GM19238 (cell line): ENCODE results near the gene RCL1.
A peak's percentile ranks its signal among the peaks of the same experiment; 100 is the strongest.
"Not testable (repeated sequence)": the region's sequence is repeated elsewhere in the genome, so short reads cannot be mapped to it uniquely, and the experiment has no call there.

Experiments used
- DNase-seq: peaks from one replicate; pipeline ENCODE4 v3.0.0; 2011; ENCODE audit warnings: low spot score; ENCODE audit not compliant: insufficient read length

The RCL1 gene, protein sequence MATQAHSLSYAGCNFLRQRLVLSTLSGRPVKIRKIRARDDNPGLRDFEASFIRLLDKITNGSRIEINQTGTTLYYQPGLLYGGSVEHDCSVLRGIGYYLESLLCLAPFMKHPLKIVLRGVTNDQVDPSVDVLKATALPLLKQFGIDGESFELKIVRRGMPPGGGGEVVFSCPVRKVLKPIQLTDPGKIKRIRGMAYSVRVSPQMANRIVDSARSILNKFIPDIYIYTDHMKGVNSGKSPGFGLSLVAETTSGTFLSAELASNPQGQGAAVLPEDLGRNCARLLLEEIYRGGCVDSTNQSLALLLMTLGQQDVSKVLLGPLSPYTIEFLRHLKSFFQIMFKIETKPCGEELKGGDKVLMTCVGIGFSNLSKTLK

DNA sequence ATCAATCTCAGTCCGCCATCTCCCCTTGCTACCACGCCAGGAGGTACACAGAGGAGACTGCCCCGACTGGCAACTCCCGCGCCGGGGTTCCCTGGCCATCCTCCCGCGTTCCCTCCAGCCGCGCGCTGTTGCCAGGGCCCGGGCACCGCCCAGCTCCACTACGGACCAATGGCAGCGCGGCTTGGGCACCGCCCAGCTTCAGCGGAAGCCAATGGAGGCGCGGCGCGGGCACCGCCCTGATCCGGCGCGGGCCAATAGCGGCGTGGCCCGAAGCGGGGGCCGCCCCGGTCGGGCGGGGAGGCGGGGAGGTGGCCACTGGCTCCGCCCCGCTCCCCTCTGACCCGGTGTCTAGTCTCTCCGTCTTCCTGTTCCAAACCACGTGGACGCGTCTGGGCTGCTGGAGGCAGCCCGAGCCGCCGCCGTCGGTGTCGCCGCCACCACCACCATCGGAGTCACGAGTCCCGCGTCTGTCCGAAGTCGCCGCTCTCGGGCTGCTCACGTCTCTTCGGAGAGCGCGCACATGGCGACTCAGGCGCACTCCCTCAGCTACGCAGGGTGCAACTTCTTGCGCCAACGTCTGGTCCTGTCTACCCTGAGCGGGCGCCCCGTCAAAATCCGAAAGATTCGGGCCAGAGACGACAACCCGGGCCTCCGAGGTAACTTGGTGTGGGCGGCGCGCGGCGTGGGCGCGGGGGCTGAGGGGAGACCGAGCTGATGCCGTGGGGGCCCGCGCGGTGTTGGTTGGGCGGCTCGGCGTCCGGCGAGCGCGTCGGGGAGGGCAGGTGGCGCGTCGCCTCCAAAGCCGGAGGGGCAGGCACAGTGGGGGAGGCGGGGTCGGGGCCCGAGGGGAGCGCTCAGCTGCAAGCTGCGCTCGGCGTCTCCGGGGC is at the start of gene RCL1:
RCL1 (plus strand) TSS at position 373 of the 887 bp plus-strand sequence; CDS start at position 521, 148 bp downstream.
- DNase-seq, result peak; percentile 94

GRCh38 chr9:4743131-4743875 is 49.4 kb upstream of the RCL1 start:
- DNase-seq, result no peak

DNA sequence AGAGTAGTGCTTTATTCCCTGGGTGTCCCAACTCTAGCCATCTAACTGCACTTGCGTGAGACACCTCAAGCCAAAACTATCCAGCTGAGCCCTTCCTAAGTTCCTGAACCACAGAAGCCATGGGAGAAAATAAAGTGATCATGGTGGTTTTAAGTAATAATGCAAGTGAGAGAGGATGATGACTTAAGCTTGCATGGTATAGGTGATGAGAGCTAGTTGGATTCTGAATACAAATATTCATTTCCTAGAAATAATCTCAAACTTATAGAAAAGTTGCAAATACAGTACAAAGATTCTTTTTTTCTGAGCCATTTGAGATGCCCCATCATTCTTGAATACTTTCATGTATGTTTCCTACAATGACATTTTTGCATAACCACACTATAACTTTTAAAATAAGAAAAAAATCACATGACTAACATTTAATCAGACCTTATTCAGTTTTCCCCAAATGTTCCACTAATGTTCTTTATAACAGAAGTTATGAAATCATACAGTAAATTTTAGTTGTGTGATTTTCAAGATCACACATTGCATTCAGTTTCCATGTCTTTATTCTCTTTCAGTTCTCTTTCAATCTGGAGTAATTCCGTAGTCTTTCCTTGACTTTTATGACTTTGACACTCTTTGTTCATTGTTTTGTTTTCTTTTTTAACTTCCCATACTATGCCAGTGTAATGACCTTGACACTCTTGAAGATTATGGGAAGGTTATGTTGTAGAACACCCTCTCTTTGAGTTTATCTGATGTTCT is 46.3 kb upstream of the RCL1 start:
- DNase-seq, result no peak

GRCh38 chr9:4748612-4749011 is 44.1 kb upstream of the RCL1 start:
- no peak for DNase-seq

- DNase-seq, result no peak
These were observed 42.6 kb upstream of the RCL1 start for GRCh38 chr9:4750023-4750673.

DNA sequence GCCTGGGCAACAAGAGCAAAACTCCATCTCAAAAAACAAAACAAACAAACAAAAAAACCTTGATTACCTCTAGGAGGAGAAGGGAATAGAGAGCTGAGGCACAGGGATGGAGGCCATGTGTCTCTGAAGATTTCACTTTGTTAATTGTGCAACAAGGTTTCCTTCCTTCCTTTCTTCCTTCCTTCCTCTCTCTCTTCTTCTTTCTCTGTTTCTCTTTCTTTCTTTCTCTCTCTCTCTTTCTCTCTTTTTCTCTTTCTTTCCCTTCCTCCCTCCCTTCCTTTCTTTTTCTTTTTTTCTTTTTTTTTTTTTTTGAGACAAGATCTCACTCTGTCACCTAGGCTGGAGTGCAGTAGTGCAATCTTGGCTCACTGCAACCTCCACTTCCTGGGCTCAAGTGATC is 38.2 kb upstream of the RCL1 start:
- not testable (repeated sequence) for DNase-seq

DNA sequence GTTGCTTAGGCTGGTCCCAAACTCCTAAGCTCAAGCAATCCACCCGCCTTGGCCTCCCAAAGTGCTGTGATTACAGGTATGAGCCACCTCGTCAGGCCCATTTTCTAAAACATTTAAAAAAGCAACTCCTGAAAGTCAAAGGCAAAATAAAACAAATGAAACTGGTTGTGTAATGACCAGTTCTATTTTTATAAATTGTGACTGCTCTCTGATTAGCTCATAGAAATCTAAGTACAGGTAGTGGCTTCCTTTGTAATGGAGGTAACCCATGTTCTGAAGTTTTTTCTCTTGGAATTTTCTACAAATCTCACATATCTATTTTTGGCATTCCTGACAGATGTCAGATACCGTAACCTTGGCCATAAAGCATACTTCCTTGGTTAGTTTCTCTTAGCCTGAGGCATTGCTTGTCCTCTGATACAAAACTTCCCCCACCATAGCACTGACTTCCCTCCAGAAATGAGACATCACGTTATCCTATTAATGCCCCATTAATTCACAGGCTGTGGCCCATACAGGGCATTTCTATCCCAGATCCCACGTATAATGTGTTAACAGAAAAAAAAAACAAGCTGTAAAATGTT is 37.6 kb upstream of the RCL1 start:
- no peak for DNase-seq

DNA sequence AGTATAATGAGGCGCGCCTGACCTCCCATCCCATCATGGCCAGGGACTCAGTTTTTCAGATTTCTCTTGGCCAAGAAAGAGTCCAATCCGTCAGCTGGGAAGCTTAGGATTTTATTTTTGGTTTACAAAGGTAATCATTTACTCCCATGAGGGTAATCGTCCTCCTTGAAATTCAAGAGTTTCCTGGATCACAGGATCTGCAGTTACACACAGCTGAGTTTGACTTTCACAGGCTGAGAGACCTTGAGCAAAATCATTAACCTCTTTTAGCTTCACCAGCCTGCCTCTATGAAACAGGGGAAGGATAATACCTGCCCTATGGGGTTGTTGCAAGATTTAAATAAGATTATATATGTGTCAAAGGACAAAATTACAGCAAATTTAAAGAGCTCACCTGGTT is 36.3 kb upstream of the RCL1 start:
- DNase-seq, result no peak

DNA sequence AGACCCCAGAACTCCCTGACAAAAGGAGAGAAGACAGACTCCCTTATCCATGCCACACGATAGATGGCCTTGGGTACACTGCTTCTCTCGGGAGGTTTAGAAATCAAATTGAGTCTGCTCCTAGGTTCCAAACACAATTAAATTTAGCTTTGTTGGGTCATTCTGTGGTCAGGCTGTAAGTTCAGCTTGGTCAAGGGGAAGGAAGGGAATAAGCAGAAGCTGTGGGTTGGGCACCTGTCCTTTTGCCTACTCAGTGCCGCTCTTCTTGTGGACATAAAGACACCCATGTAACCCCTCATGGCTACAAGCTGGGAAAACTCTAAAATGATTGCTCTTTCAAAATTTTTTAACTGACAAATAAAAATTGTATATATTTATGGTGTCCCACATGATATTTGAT is 32.6 kb upstream of the RCL1 start:
- DNase-seq, result no peak

- DNase-seq, result peak; percentile 19
These were observed 30.4 kb upstream of the RCL1 start for GRCh38 chr9:4762108-4762885.

- DNase-seq, result peak; percentile 10
These were observed 29.7 kb upstream of the RCL1 start for GRCh38 chr9:4762886-4763541.

- DNase-seq, result no peak
These were observed 28.7 kb upstream of the RCL1 start for GRCh38 chr9:4764033-4764432.

- no peak for DNase-seq
These were observed 24.1 kb upstream of the RCL1 start for GRCh38 chr9:4768681-4769080.

- no peak for DNase-seq
These were observed 23.2 kb upstream of the RCL1 start for GRCh38 chr9:4769321-4770080.

- DNase-seq, result no peak
These were observed 21.0 kb upstream of the RCL1 start for GRCh38 chr9:4771788-4772187.

DNA sequence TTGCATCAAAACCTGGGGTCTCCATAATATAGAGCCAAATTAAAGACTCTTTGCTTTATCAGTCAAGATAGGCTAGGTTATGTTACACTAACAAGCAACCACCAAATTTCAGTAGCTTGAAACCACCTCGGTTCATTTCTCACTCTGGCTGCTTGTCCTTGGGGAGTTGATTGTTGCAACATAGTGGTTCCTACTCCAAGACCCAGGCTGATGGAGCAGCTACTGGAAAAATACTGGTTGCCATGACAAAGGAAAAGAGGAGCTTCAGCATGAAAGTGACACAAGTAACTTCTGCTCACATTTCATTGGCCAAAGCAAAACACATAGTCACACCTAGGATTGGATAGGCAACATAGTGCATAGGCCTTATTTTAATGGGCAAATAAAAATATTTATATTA is 18.5 kb upstream of the RCL1 start:
- no peak for DNase-seq

DNA sequence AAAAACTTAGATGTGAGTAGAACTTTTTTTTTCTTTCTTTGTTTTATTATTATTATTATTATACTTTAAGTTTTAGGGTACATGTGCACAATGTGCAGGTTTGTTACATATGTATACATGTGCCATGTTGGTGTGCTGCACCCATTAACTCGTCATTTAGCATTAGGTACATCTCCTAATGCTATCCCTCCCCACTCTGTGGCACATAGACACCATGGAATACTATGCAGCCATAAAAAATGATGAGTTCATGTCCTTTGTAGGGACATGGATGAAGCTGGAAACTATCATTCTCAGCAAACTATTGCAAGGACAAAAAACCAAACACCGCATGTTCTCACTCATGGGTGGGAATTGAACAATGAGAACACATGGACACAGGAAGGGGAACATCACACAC is 17.8 kb upstream of the RCL1 start:
- DNase-seq, result not testable (repeated sequence)

- no peak for DNase-seq
These were observed 12.1 kb upstream of the RCL1 start for GRCh38 chr9:4780651-4781050.
